ENCODE results near the gene VPS13A.

DNA sequence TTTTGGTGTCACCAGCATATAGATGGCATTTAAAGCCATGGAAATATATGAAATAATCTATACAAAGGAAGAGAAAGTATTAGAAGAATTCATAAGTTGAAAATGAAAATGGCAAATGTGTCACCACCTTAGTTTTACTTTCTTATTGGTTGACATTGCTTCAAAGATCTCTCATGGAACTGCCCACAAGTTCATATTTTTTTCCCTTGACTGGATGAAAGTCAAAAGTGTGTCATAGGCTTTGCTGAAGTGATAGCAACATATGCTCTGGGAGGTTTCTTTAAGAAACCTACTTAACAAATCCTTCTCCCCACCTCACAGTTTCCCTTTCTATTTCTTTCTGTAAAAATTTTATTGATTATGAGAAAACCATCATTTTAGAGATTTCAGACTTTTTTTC is 127.2 kb downstream of the VPS13A start:
- TF ChIP-seq, protein P1, sequence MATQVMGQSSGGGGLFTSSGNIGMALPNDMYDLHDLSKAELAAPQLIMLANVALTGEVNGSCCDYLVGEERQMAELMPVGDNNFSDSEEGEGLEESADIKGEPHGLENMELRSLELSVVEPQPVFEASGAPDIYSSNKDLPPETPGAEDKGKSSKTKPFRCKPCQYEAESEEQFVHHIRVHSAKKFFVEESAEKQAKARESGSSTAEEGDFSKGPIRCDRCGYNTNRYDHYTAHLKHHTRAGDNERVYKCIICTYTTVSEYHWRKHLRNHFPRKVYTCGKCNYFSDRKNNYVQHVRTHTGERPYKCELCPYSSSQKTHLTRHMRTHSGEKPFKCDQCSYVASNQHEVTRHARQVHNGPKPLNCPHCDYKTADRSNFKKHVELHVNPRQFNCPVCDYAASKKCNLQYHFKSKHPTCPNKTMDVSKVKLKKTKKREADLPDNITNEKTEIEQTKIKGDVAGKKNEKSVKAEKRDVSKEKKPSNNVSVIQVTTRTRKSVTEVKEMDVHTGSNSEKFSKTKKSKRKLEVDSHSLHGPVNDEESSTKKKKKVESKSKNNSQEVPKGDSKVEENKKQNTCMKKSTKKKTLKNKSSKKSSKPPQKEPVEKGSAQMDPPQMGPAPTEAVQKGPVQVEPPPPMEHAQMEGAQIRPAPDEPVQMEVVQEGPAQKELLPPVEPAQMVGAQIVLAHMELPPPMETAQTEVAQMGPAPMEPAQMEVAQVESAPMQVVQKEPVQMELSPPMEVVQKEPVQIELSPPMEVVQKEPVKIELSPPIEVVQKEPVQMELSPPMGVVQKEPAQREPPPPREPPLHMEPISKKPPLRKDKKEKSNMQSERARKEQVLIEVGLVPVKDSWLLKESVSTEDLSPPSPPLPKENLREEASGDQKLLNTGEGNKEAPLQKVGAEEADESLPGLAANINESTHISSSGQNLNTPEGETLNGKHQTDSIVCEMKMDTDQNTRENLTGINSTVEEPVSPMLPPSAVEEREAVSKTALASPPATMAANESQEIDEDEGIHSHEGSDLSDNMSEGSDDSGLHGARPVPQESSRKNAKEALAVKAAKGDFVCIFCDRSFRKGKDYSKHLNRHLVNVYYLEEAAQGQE (IDR thresholded peaks at IDR 0.05; ENCODE audit: low read depth) = no peak
- no peak for TF ChIP-seq TAF1 (IDR thresholded peaks at IDR 0.05; ENCODE audit: low read depth)
- no peak for TF ChIP-seq CREB1 (IDR thresholded peaks at IDR 0.05; ENCODE audit: low read depth)
